PC-3 (cell line): ENCODE measurements around the gene UTF1. TPM values are rescaled to one million over a fixed set of nuclear protein-coding genes. Genes with fewer than 3 reads are reported as not detected.

Experiments used
- ATAC-seq: fragments of 200-7000 bp; cut with Tn5 transposase; 2 replicates; pipeline ENCODE4 v1.9.1; 2020; ENCODE audit warnings: mild to moderate bottlenecking, moderate library complexity
- BruUV-seq: library from RNA; stranded (reverse); fragments of 400-500 nt; replicated peaks from 2 replicates; lab custom pipeline; 2021; lab: Mats Ljungman, UMichigan
- CTCF ChIA-PET: fragments of 300-600 bp; sonication (Branson Sonifier 250); formaldehyde crosslinking; loops from one replicate; lab custom pipeline; 2022; ENCODE audit warnings: antibody characterized with exemption; lab: Charles Lee
- POLR2A ChIA-PET: fragments of 300-600 bp; sonication (Branson Sonifier 250); formaldehyde crosslinking; loops from one replicate; lab custom pipeline; 2022; ENCODE audit warnings: antibody characterized with exemption; ENCODE audit not compliant: unreplicated experiment; lab: Charles Lee
- DNase-seq: peaks from one replicate; pipeline ENCODE4 v3.0.0-alpha.2; 2015
- H2AFZ ChIP-seq: fragments of 300-600 bp; sonication (generic); 2 replicates; pipeline ENCODE4 v1.6.0; 2016; ENCODE audit warnings: antibody characterized with exemption, low read length
- H3F3A ChIP-seq: fragments of 300-600 bp; sonication (generic); one replicate; pipeline ENCODE4 v1.6.0; 2017; ENCODE audit warnings: antibody characterized with exemption, low read length, control low read depth, mild to moderate bottlenecking; ENCODE audit not compliant: unreplicated experiment
- H3K27ac ChIP-seq: fragments of 300-600 bp; sonication (generic); 2 replicates; pipeline ENCODE4 v1.5.1; 2016; ENCODE audit warnings: mild to moderate bottlenecking, low read length
- H3K27me3 ChIP-seq: fragments of 300-600 bp; sonication (generic); 2 replicates; pipeline ENCODE4 v1.6.1; 2016; ENCODE audit warnings: low read length, mixed read lengths
- H3K36me3 ChIP-seq: fragments of 300-600 bp; sonication (generic); 2 replicates; pipeline ENCODE4 v1.6.1; 2016; ENCODE audit warnings: low read depth, mixed run types, low read length, mixed read lengths
- H3K4me1 ChIP-seq: fragments of 300-600 bp; sonication (generic); 2 replicates; pipeline ENCODE4 v1.5.1; 2016; ENCODE audit warnings: low read length; ENCODE audit not compliant: insufficient read depth
- H3K4me2 ChIP-seq: fragments of 300-600 bp; sonication (generic); 2 replicates; pipeline ENCODE4 v1.6.0; 2016; ENCODE audit warnings: low read length
- H3K4me3 ChIP-seq: fragments of 300-600 bp; sonication (generic); 2 replicates; pipeline ENCODE4 v1.5.1; 2016; ENCODE audit warnings: mild to moderate bottlenecking, low read length, mixed read lengths
- H3K79me2 ChIP-seq: fragments of 300-600 bp; sonication (generic); 2 replicates; pipeline ENCODE4 v1.6.1; 2017; ENCODE audit warnings: low read length, mixed read lengths
- H3K9ac ChIP-seq: fragments of 300-600 bp; sonication (generic); 2 replicates; pipeline ENCODE4 v1.6.0; 2016; ENCODE audit warnings: mild to moderate bottlenecking, low read length
- H3K9me2 ChIP-seq: fragments of 300-600 bp; sonication (generic); replicated peaks from 2 replicates; pipeline ENCODE4 v1.6.1; 2016; ENCODE audit warnings: mixed run types, low read length, mixed read lengths
- H3K9me3 ChIP-seq: fragments of 300-600 bp; sonication (generic); 2 replicates; pipeline ENCODE4 v1.6.1; 2016; ENCODE audit warnings: low read length, mixed read lengths
- H4K20me1 ChIP-seq: fragments of 300-600 bp; sonication (generic); 2 replicates; pipeline ENCODE4 v1.6.1; 2016; ENCODE audit warnings: low read length, mixed read lengths
- CTCF ChIP-seq: fragments of 300-600 bp; sonication (generic); conservative IDR thresholded peaks from 2 replicates; pipeline ENCODE4 v1.5.1; 2017; ENCODE audit warnings: antibody characterized with exemption, low read depth, mild to moderate bottlenecking, low read length
- EZH2 ChIP-seq: fragments of 300-600 bp; sonication (generic); IDR thresholded peaks from one replicate; pipeline ENCODE4 v1.6.1; 2017; ENCODE audit warnings: antibody characterized with exemption, mild to moderate bottlenecking, low read length; ENCODE audit not compliant: unreplicated experiment
- EZH2phosphoT487 ChIP-seq: fragments of 300-600 bp; sonication (generic); IDR thresholded peaks from 2 replicates; pipeline ENCODE4 v1.6.1; 2018; ENCODE audit warnings: mild to moderate bottlenecking, antibody characterized with exemption, low read length, borderline replicate concordance
- intact Hi-C: fragments of 100-400 bp; cut with micrococcal nuclease; formaldehyde crosslinking; loops from 2 replicates; pipeline ENCODE4 v1.9.0; 2023
- total RNA-seq: library from RNA; depleted of rRNA; stranded (reverse); fragments of >200 nt; gene quantifications from 2 replicates; pipeline ENCODE4 v1.2.3, GENCODE V29; 2014

Gene UTF1
- total RNA-seq, 1 experiment from 2014 or later, result not detected

DNA sequence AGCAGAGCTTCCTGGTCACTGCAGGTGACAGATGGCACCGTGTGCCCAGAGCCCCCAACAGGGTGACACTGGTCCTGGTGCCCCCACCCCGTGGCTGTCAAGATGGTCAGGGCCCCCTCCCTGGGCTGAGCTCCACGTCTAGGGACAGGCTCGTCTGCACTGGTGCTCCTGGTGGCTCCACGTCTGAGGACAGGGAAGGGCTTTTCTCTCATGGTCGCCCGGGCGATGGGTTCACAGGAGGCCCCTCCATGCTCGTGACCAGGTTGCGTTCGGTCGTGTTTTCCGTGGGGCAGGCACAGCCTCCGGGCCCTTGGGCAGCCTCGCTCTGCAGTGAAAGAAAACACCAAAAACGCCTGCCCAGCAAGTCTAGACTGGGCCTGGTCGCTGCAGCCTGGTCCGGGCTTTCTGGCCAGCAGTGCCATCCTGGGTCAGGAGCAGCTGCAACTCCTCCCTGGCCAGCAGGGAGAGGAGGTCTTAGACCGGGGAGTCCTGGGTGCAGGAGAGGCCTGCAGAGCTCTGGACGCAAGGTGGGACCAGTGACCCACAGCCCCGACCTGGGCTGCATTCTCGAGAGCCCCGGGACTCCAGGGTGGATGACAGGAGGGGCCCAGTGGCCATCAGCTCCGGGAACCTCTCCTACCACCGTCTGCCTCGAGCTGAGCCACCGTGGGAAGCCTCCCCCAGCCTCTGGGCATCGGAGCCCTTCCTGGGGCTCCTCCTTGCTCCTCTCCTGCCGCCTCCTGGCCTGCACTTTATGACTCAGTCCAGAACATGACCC lies 27.9 kb upstream of the UTF1 start:
- H2AFZ ChIP-seq, result no peak overlapping the region
- H3K4me1 ChIP-seq, result no peaks in the 10 kb centered on the region
- DNase-seq (no peak), ATAC-seq (no peak)
- no peaks in the 10 kb centered on the region for H3K9me2 ChIP-seq
- H3K27ac ChIP-seq, result no peak overlapping the region
- no peaks in the 10 kb centered on the region for H4K20me1 ChIP-seq
- peaks cover 28% of the 10 kb centered on the region for H3K27me3 ChIP-seq
- no peak overlapping the region for H3K9ac ChIP-seq
- intact Hi-C loops, result no loop called here
- TF ChIP-seq CTCF, result no peak
- no peak for TF ChIP-seq EZH2phosphoT487
- TF ChIP-seq EZH2, result no peak
- H3K79me2 ChIP-seq, result no peaks in the 10 kb centered on the region
- H3F3A ChIP-seq, result no peaks in the 10 kb centered on the region
- no peaks in the 10 kb centered on the region for H3K9me3 ChIP-seq
- CTCF ChIA-PET, result no interaction called here
- no peaks in the 10 kb centered on the region for H3K36me3 ChIP-seq
- POLR2A ChIA-PET, result no interaction called here
- no TSS peak for BruUV-seq
- H3K4me2 ChIP-seq, result no peak overlapping the region
- H3K4me3 ChIP-seq, result no peak overlapping the region

GRCh38 chr10:133202778-133203651 lies 27.0 kb upstream of the UTF1 start:
- H2AFZ ChIP-seq, result no peak overlapping the region
- ATAC-seq (no peak), DNase-seq (no peak)
- H3K4me1 ChIP-seq, result no peaks in the 10 kb centered on the region
- no peaks in the 10 kb centered on the region for H3K36me3 ChIP-seq
- H3K9me2 ChIP-seq, result no peaks in the 10 kb centered on the region
- ChIA-PET CTCF (no interaction called here), POLR2A (no interaction called here)
- H3K4me3 ChIP-seq, result no peak overlapping the region
- intact Hi-C loops, result no loop called here
- H3K79me2 ChIP-seq, result no peaks in the 10 kb centered on the region
- TF ChIP-seq EZH2phosphoT487 (no peak), CTCF (no peak), EZH2 (no peak)
- no peaks in the 10 kb centered on the region for H4K20me1 ChIP-seq
- peaks cover 28% of the 10 kb centered on the region for H3K27me3 ChIP-seq
- BruUV-seq, result no TSS peak
- H3K9me3 ChIP-seq, result no peaks in the 10 kb centered on the region
- no peaks in the 10 kb centered on the region for H3F3A ChIP-seq
- H3K27ac ChIP-seq, result no peak overlapping the region
- no peak overlapping the region for H3K9ac ChIP-seq
- no peak overlapping the region for H3K4me2 ChIP-seq
